GM12865 (cell line): ENCODE data around the gene ST7.
A peak's percentile ranks its signal among the peaks of the same experiment; 100 is the strongest.

Experiments
- DNase-seq: peaks from one replicate; pipeline ENCODE4 v3.0.0; 2010; ENCODE audit warnings: low read depth
- H3K4me3 ChIP-seq: 2 replicates; pipeline ENCODE4 v1.5.1; 2011; ENCODE audit warnings: mild to moderate bottlenecking, low read depth, low read length, control low read depth
- CTCF ChIP-seq: IDR thresholded peaks from 2 replicates; pipeline ENCODE4 v1.5.1; 2011; ENCODE audit warnings: low read length, control low read depth, low read depth, inconsistent platforms; ENCODE audit not compliant: insufficient read depth; ENCODE audit errors: missing control alignments

The ST7 gene

GRCh38 chr7:117251687-117252086 lies 298.4 kb downstream of the ST7 start:
- no peak overlapping the region for H3K4me3 ChIP-seq
- peak; percentile 70 for DNase-seq
- no peak for TF ChIP-seq CTCF

DNA sequence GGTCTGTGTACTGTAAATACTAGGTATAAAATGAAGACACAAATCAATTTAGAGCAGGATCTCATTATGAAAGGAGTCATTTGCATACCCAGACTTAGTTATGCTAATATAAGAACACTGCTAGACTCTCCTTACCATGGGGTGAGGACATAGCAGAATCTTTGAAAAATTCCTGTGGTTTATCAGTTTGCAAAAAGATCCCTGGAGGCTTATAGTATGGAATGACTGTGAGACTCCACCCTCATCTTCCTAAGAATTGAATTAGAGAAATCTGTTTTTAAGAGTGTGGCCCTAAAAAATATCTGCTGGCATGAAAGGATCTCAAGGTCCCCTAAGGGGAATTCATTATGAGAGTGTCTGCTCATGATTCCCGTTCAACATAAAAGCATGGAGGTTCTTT lies 306.3 kb downstream of the ST7 start:
- no peak for DNase-seq
- no peak overlapping the region for H3K4me3 ChIP-seq
- no peak for TF ChIP-seq CTCF

- DNase-seq: no peak
- H3K4me3 ChIP-seq: no peak overlapping the region
- no peak for TF ChIP-seq CTCF
Observed at GRCh38 chr7:117262546-117262945, 309.2 kb downstream of the ST7 start.

DNA sequence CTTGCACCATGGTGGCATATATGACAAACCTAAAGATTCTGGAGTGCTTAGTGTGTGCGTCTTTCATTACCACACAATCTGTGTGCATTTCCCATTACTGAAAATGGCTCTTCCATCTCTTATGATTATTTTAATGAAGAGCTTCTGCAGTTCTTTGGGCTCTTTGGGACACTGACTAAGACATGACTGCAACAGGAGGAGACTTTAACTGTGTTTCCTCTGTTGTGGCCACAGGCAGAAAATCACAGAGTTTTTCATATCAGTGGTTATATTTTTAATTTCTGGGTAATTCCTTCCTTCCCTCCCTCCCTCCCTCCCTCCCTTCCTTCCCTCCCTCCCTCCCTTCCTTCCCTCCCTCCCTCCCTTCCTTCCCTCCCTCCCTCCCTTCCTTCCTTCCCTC lies 311.4 kb downstream of the ST7 start:
- no peak for DNase-seq
- TF ChIP-seq CTCF: no peak
- no peak overlapping the region for H3K4me3 ChIP-seq

DNA sequence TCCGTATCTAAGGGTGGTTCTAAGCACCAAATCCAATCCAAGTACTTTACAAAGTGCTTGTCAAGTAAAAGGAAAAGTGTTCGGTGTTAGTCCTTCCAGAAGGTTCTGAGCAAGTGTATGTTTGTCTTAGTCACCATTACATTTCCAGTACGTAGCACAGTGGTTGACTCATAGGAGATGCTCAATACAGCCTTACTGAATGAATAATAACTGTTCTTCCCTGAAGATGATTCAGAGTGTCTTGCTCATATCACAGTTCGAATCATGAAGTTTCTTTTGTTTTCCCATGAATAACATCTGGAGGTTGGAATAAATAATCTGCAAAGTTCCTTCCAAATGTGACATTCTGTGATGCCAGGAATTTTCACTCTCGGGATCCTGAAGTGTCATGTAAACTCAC lies 316.1 kb downstream of the ST7 start:
- TF ChIP-seq CTCF: no peak
- no peak for DNase-seq
- H3K4me3 ChIP-seq: no peak overlapping the region

DNA sequence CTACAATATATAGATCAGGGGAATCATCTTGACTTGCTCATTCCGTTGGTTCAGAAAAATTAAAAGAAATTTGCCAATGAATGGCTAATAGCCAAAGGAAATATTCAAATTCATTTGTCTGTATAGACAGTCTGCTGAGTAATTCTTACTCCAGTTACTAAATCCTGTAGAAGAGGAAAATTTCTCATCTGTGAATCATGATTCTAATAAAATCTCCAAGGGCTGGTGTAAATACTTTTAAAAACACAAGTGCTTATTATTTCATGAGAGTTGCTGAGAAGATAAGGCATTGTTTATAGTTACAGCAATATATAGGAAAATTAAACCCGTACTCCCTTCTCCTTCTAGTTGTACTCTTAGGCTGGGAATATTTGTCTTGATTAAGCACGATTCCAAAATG lies 316.6 kb downstream of the ST7 start:
- H3K4me3 ChIP-seq: no peak overlapping the region
- no peak for TF ChIP-seq CTCF
- DNase-seq: no peak

DNA sequence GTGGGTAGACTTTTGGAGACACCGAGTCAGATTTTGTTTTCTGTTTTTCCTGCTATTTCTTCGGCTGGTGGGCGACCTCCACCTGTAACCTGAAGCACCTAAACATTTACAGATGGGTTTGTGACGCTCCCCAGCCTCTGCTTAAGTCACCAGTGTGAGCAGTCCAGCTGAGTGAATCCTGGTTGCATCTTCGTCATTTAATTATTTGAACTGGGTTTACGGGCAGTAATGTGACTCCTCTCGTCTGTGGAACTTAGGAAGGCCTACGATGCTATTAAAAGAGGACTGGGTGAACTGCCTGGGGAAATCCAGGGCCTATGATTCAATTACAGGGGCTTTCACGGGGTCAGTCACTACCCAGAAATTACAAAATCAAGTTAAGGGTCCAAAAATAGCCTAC lies 317.1 kb downstream of the ST7 start:
- DNase-seq: no peak
- TF ChIP-seq CTCF: no peak
- H3K4me3 ChIP-seq: no peak overlapping the region
